Endothelial cell of umbilical vein (primary cell): ENCODE results near the gene TNNI3K. TPM values are rescaled to one million over a fixed set of nuclear protein-coding genes. Genes with fewer than 3 reads are reported as not detected.

Source experiments
- BruUV-seq: library from RNA; stranded (reverse); fragments of 400-500 nt; replicated peaks from 2 replicates; lab custom pipeline; 2021; lab: Mats Ljungman, UMichigan
- CTCF ChIA-PET: fragments of 300-600, 350-600 bp; sonication (Branson Sonifier 250); formaldehyde crosslinking; loops from one replicate; lab custom pipeline; 2021; ENCODE audit warnings: antibody characterized with exemption, inconsistent platforms; lab: Charles Lee
- POLR2A ChIA-PET: fragments of 300-600, 350-600 bp; sonication (Branson Sonifier 250); formaldehyde crosslinking; loops from one replicate; lab custom pipeline; 2021; ENCODE audit warnings: antibody characterized with exemption, inconsistent platforms; lab: Charles Lee
- DNase-seq: peaks from one replicate; pipeline ENCODE4 v3.0.0-alpha.2; 2011; ENCODE audit warnings: low read depth, low spot score
- FAIRE-seq: peaks from 2 replicates; lab custom pipeline; 2011; peaks lifted over from hg19 to GRCh38; lab: Jason Lieb, UNC
- H2AFZ ChIP-seq: 2 replicates; pipeline ENCODE4 v1.6.0; 2012; ENCODE audit warnings: low read depth, low read length, control low read depth, inconsistent platforms
- H3K27ac ChIP-seq: 2 replicates; pipeline ENCODE4 v1.5.1; 2011; ENCODE audit warnings: low read depth, mild to moderate bottlenecking, control low read depth, low read length, moderate library complexity; ENCODE audit not compliant: insufficient read depth
- H3K27me3 ChIP-seq, 2 experiments: 2 replicates each; pipeline versions ENCODE4 v1.6.0 to v1.6.1; 2011; ENCODE audit warnings: low read length in 2 of 2, mixed read lengths in 1 of 2; ENCODE audit not compliant: control insufficient read depth in 2 of 2, insufficient read depth in 2 of 2
- H3K36me3 ChIP-seq, 2 experiments: 2 replicates in 1 of 2; 3 replicates in 1 of 2; pipeline ENCODE4 v1.5.1; 2011; ENCODE audit warnings: low read length in 2 of 2, mild to moderate bottlenecking in 1 of 2, moderate library complexity in 1 of 2; ENCODE audit not compliant: control insufficient read depth in 2 of 2, insufficient read depth in 2 of 2; ENCODE audit errors: extremely low read depth in 1 of 2
- H3K4me1 ChIP-seq: 3 replicates; pipeline ENCODE4 v1.5.1; 2011; ENCODE audit warnings: mild to moderate bottlenecking, low read length; ENCODE audit not compliant: control insufficient read depth, insufficient read depth; ENCODE audit errors: extremely low read depth
- H3K4me2 ChIP-seq: 2 replicates; pipeline ENCODE4 v1.6.1; 2011; ENCODE audit warnings: low read length, control low read depth, mixed read lengths; ENCODE audit not compliant: insufficient read depth
- H3K4me3 ChIP-seq, 3 experiments: fragments of 200-600 bp in 1 of 3; sonication (generic), shearing (Covaris generic) in 1 of 3; replicated peaks in 1 of 3; 2 replicates each; pipeline ENCODE4 v1.5.1; 2011 to 2016; ENCODE audit warnings: control low read depth in 3 of 3, low read length in 3 of 3, mild to moderate bottlenecking in 2 of 3, inconsistent platforms in 1 of 3, low read depth in 1 of 3, moderate library complexity in 1 of 3; ENCODE audit not compliant: insufficient read depth in 1 of 3
- H3K79me2 ChIP-seq: 2 replicates; pipeline ENCODE4 v1.6.0; 2012; ENCODE audit warnings: low read length, inconsistent platforms; ENCODE audit not compliant: control insufficient read depth, insufficient read depth
- H3K9ac ChIP-seq: replicated peaks from 2 replicates; pipeline ENCODE3; 2011; ENCODE audit warnings: low read length, control low read depth; ENCODE audit not compliant: insufficient read depth; ENCODE audit errors: extremely low read depth
- H3K9me1 ChIP-seq: replicated peaks from 3 replicates; pipeline ENCODE4 v1.6.0; 2011; ENCODE audit warnings: mild to moderate bottlenecking, low read length; ENCODE audit not compliant: control insufficient read depth, insufficient read depth; ENCODE audit errors: extremely low read depth
- H3K9me3 ChIP-seq: replicated peaks from 2 replicates; pipeline ENCODE4 v1.5.1; 2012; ENCODE audit warnings: low read length, inconsistent platforms; ENCODE audit not compliant: control insufficient read depth, insufficient read depth
- H4K20me1 ChIP-seq: replicated peaks from 2 replicates; pipeline ENCODE3; 2011; ENCODE audit warnings: mild to moderate bottlenecking, low read length; ENCODE audit not compliant: control insufficient read depth, insufficient read depth; ENCODE audit errors: extremely low read depth
- CTCF ChIP-seq, 2 donors: IDR thresholded peaks; 1 replicate in 1 of 2; 2 replicates in 1 of 2; pipeline ENCODE4 v1.5.1; 2011; ENCODE audit warnings: low read length in 2 of 2, mild to moderate bottlenecking in 2 of 2, moderate library complexity in 2 of 2, control low read depth in 1 of 2, inconsistent platforms in 1 of 2, low read depth in 1 of 2; ENCODE audit not compliant: insufficient read depth in 1 of 2; ENCODE audit errors: extremely low read depth in 1 of 2
- EZH2 ChIP-seq: IDR thresholded peaks from 2 replicates; pipeline ENCODE4 v1.6.1; 2012; ENCODE audit warnings: borderline replicate concordance, low read depth, mild to moderate bottlenecking, moderate library complexity, low read length, inconsistent platforms; ENCODE audit not compliant: severe bottlenecking
- FOS ChIP-seq: IDR thresholded peaks from 2 replicates; pipeline ENCODE4 v1.6.1; 2011; ENCODE audit warnings: mild to moderate bottlenecking, low read length, moderate library complexity, borderline replicate concordance; ENCODE audit not compliant: insufficient read depth
- GATA2 ChIP-seq: IDR thresholded peaks from 2 replicates; pipeline ENCODE4 v1.7.0; 2011; ENCODE audit warnings: low read depth, mild to moderate bottlenecking, moderate library complexity, mixed read lengths, low read length; ENCODE audit not compliant: insufficient read length, insufficient read depth
- JUN ChIP-seq: IDR thresholded peaks from 2 replicates; pipeline ENCODE4 v1.6.1; 2011; ENCODE audit warnings: borderline replicate concordance, low read depth; ENCODE audit not compliant: insufficient read length, insufficient read depth
- MAX ChIP-seq: IDR thresholded peaks from 2 replicates; pipeline ENCODE4 v1.6.1; 2011; ENCODE audit not compliant: insufficient read depth, insufficient read length
- MYC ChIP-seq: IDR thresholded peaks from one replicate; pipeline ENCODE4 v1.6.1; 2011; ENCODE audit warnings: mild to moderate bottlenecking, low read depth, low read length
- POLR2A ChIP-seq: IDR thresholded peaks from 2 replicates; pipeline ENCODE4 v1.6.1; 2012; ENCODE audit warnings: low read depth, mild to moderate bottlenecking, control low read depth, low read length
- POLR2AphosphoS5 ChIP-seq: IDR thresholded peaks from 2 replicates; pipeline ENCODE4 v1.6.1; 2012; ENCODE audit warnings: low read depth, mild to moderate bottlenecking, control low read depth, low read length, moderate library complexity; ENCODE audit not compliant: insufficient read depth
- dilution Hi-C: fragments of 300-500 bp; cut with MboI; formaldehyde crosslinking; loops from one replicate; pipeline ENCODE4 v1.15.0; 2019; ENCODE audit warnings: low sequenced_read_pairs; ENCODE audit not compliant: extremely low pct_ligation_motif_present
- intact Hi-C: fragments of 100-400 bp; cut with micrococcal nuclease; formaldehyde crosslinking; loops from one replicate; pipeline ENCODE4 v1.10.0; 2022
- polyA plus RNA-seq, 4 experiments: library from polyadenylated mRNA; depleted of rRNA in 3 of 4; stranded (reverse) in 3 of 4; unstranded in 1 of 4; fragments of >200 nt; gene quantifications; 2 replicates each; pipeline versions ENCODE4 v1.2.1 to v1.2.3, GENCODE V29; 2011 to 2012; ENCODE audit warnings: missing spikeins in 1 of 4
- total RNA-seq: library from RNA; stranded (reverse); gene quantifications from 2 replicates; pipeline ENCODE4 v1.2.3, GENCODE V29; 2021

Gene TNNI3K
- total and polyA plus RNA-seq, 2 donors (not counting 3 experiments of a cell fraction or from before 2014, with no cell fraction given) = 0.69 TPM; not detected in 1

- dilution Hi-C loops = no loop called here
- no TSS peak for BruUV-seq
- POLR2A ChIA-PET = no interaction called here
- Histone ChIP-seq H3K4me3 (no peak overlapping the region), H3K9ac (no peak overlapping the region), H3K4me2 (no peak overlapping the region), H4K20me1 (no peaks in the 10 kb centered on the region), H3K9me3 (no peaks in the 10 kb centered on the region), H3K27me3 (no peaks in the 10 kb centered on the region), H2AFZ (no peak overlapping the region), H3K79me2 (no peaks in the 10 kb centered on the region), H3K36me3 (no peaks in the 10 kb centered on the region), H3K27ac (no peak overlapping the region), H3K9me1 (no peaks in the 10 kb centered on the region), H3K4me1 (no peaks in the 10 kb centered on the region)
- CTCF ChIA-PET = no interaction called here
- intact Hi-C loops = no loop called here
- no peak for DNase-seq
- no peak for FAIRE-seq
- TF ChIP-seq GATA2 = no peak
- TF ChIP-seq POLR2AphosphoS5 = no peak
- no peak for TF ChIP-seq JUN
- no peak for TF ChIP-seq MYC
- no peak for TF ChIP-seq MAX
- no peak for TF ChIP-seq POLR2A
- no peak for TF ChIP-seq FOS
- TF ChIP-seq CTCF (IDR thresholded peaks at IDR 0.05; ENCODE audit: extremely low read depth in 1 of 2, insufficient read depth in 1 of 2, low read depth in 1 of 2, low read length in 2 of 2) = no peak
- TF ChIP-seq EZH2 = no peak
Observed at GRCh38 chr1:74375376-74375775, 140.2 kb downstream of the TNNI3K start.
